OCI-M2 (cell line): Measurements from ENCODE around the gene RAD51B.

ENCODE experiments used
- DNase-seq: peaks from one replicate; lab custom pipeline; 2025; ENCODE audit not compliant: unreplicated experiment; lab: John Stamatoyannopoulos, UW

Gene RAD51B

DNA sequence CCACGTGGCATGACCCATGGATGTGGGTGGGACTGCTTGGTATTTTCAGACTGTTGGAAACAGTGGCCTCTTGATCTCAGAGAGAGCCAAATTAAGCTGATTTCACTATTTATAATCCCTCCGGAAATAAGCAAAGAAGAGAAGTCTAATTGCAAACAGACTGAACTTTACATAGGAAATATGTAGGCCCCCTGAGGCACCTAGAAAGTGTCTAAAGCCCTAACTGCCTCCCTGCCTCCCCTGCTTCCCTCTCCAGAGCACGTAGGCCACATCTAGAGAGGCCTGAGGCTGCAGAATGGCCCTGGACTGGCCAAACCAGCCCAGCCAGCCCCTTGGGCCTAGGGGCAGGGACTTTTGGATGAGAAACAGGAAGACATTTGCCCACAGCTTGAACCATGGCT lies 849.5 kb downstream of the RAD51B start:
- no peak for DNase-seq

GRCh38 chr14:68669603-68670358 lies 850.2 kb downstream of the RAD51B start:
- no peak for DNase-seq

- no peak for DNase-seq
Measured at GRCh38 chr14:68670359-68670715, 850.8 kb downstream of the RAD51B start.

- DNase-seq: no peak
Measured at GRCh38 chr14:68671909-68672308, 852.3 kb downstream of the RAD51B start.

GRCh38 chr14:68672609-68673285 lies 853.2 kb downstream of the RAD51B start:
- no peak for DNase-seq

GRCh38 chr14:68673464-68673863 lies 853.9 kb downstream of the RAD51B start:
- no peak for DNase-seq

GRCh38 chr14:68674538-68675232 lies 855.1 kb downstream of the RAD51B start:
- DNase-seq: no peak

DNA sequence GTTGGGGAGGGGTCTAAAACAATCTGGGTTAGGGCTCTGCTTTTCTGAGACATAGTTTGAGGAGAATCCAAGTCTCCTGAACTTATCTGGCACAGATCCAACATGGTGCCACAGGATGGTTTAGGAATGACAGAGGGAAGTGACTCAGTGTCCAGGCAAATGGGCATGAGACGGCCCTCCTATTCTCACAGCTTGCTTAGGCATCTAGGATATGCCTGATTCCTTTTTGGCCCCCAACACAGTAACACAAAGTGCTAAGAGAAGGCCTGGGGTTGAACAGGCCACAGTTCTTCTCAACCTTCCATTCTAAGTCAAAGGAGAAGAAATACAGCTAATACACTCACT lies 855.6 kb downstream of the RAD51B start:
- no peak for DNase-seq

DNA sequence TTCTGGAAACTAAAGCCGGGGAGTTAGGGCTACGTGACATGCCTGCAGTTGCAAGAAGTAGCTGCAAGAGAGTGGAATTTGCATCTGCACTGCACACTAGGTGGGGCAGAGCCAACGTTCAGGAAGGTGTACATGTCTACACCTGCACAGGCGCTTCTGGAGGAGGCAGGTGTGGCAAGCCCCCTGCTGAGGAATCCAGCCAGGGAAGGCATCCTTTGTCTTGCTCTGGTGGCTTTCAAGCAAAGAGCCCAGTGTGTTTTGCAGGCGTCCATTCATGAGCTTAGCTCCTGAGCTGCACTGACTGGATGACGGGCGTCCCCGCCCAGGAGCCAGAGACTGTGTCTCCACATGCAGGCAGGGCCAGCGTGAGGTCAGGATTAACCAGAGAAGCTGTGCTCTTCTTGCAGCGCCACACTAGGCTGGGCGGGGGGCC lies 856.9 kb downstream of the RAD51B start:
- no peak for DNase-seq

- no peak for DNase-seq
Measured at GRCh38 chr14:68677476-68677875, 857.9 kb downstream of the RAD51B start.

DNA sequence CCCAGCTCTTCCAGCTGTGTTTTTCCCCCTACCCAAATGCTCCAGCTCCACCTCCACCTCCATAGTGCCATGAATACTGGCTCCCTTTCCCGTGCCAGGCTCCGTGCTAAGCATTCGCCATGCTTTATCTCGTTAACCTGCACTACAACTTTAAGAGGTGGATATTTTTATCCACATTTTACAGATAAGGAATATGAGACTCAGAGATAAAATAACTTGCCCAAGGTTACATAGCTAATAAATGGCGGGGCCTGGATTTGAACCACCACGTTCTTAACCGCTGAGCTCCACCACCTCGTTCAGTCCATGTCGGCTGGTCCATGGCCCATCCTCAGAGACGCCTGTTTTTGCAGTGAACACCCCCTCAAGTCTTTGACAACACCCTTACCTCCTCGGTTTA lies 858.3 kb downstream of the RAD51B start:
- no peak for DNase-seq

- no peak for DNase-seq
Measured at GRCh38 chr14:68678471-68678870, 858.9 kb downstream of the RAD51B start.

- no peak for DNase-seq
Measured at GRCh38 chr14:68679301-68679700, 859.7 kb downstream of the RAD51B start.

DNA sequence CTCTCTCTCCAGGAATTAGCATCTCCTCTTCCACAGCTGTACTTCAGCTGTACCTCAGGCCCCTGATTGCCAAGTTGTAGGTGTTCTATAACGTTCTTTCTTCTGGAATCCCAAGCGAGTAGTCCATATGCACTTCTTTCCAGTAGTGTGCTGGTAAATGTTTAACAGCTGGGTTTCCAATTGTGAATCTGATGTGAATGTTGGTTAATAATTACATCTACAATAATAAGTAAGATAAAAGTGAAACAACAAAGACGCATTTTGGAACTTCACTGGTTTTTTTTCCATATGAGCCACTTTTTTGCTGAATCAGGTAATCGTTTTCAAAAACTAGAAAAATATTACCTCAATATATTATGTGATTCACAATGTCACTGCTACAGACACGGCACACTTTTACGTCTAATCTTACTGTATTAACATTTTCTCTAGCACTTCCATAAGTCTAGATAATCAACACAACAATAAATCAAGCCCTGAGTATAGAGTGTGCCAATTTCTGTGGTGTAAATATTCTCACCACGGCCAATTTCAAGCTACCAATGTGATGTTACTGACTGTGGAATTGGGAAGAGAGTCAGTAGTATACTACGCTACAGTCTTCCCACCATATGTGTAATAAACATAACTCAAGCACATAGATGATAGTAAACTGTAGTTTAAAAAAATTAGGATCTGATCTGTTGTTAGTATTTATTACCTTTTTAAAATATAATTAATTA lies 860.3 kb downstream of the RAD51B start:
- no peak for DNase-seq

GRCh38 chr14:68680541-68681051 lies 861.0 kb downstream of the RAD51B start:
- DNase-seq: no peak

DNA sequence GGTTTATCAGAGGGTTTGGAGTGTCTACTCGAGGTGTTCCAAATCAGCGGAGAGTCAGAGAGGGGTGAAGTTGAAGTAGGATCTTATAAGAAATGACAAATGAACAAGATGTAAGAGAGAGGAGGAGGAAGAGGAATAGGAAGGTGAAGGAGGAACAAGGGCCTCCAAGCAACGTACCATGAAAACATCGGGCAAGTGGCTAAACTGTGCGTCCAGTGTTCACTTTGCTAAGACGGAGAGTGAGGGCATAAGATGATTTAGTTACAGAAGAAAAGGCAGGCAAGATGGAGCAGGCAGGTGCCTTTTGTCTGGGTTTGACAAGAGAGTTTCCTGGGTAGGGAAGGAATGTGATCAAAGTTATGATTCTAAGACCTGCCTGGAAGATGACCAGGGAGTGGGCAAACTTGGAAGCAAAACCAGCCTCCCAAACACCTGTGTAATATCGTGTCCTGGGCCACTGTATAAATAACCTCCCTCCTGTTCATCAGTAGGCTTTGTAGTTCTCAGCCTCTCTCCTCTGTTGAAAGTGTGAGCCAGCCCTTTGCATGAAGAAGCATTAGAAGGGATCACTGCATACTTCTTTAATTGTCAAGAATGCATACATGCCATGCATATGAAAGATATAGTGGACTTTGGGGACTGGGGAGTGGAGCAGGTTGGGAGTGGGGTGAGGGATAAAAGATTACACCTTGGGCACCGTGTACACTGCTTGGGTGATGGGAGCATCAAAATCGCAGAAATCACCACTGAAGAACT lies 861.9 kb downstream of the RAD51B start:
- no peak for DNase-seq

- DNase-seq: no peak
Measured at GRCh38 chr14:68682166-68683103, 862.9 kb downstream of the RAD51B start.

DNA sequence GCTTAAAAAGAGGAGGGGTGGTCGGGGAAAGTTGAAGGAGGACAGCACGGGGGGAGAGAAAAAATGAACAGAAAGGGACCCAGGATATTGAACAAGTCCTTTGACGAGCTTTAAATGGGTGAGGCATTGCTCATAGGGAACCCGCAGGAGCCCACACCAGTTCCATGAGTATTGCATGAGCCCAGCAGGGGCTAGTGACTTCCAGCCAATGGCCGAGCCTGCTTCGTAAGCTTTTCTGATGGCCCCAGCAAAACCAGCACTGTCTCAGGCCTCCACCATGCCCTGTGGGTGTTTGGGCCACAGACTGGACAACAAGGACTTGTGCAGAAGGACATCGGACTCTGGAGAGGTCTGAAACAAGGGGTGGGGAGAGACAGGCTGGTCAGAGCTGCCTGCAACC lies 863.7 kb downstream of the RAD51B start:
- DNase-seq: no peak
